GM12878 (cell line): ENCODE results near the gene SIK2. TPM values are rescaled to one million over a fixed set of nuclear protein-coding genes. Genes with fewer than 3 reads are reported as not detected.

Experiments
- ATAC-seq: fragments of 200-7000 bp; cut with Tn5 transposase; 3 replicates; pipeline ENCODE4 v1.9.1; 2020; ENCODE audit warnings: mild to moderate bottlenecking, moderate library complexity
- BruUV-seq: library from RNA; stranded (reverse); fragments of 400-500 nt; replicated peaks from 2 replicates; lab custom pipeline; 2021; lab: Mats Ljungman, UMichigan
- CTCF ChIA-PET: fragments of 300-600 bp; sonication (Branson Sonifier 250); formaldehyde crosslinking; extraction: SDS; loops from one replicate; lab custom pipeline; 2021; ENCODE audit warnings: inconsistent platforms; lab: Yijun Ruan, JAX
- POLR2A ChIA-PET: fragments of 350-600 bp; formaldehyde crosslinking; extraction: SDS; loops from one replicate; lab custom pipeline; 2021; ENCODE audit warnings: inconsistent platforms; lab: Charles Lee
- RAD21 ChIA-PET: fragments of 300-600 bp; sonication (Branson Sonifier 250); formaldehyde crosslinking; loops from one replicate; lab custom pipeline; 2023; ENCODE audit warnings: antibody characterized with exemption; ENCODE audit not compliant: unreplicated experiment; lab: Charles Lee
- SMC1A ChIA-PET: fragments of 300-600 bp; sonication (Branson Sonifier 250); formaldehyde crosslinking; loops from one replicate; lab custom pipeline; 2023; ENCODE audit not compliant: unreplicated experiment, uncharacterized antibody; lab: Charles Lee
- DNase-seq: peaks from one replicate; pipeline ENCODE4 v3.0.0-alpha.2; 2011; ENCODE audit warnings: low read depth, low spot score
- FAIRE-seq: peaks from 3 replicates; lab custom pipeline; 2011; peaks lifted over from hg19 to GRCh38; lab: Jason Lieb, UNC
- H2AFZ ChIP-seq: 2 replicates; pipeline ENCODE4 v1.6.0; 2011; ENCODE audit warnings: low read depth, low read length, control low read depth; ENCODE audit not compliant: control insufficient read depth
- H3K27ac ChIP-seq: 2 replicates; pipeline ENCODE4 v1.5.1; 2011; ENCODE audit warnings: control low read depth; ENCODE audit not compliant: control insufficient read depth, insufficient read depth
- H3K27me3 ChIP-seq, 2 experiments: replicated peaks in 1 of 2; 2 replicates each; pipeline versions ENCODE4 v1.6.0 to v1.6.1; 2011; ENCODE audit warnings: low read length in 1 of 2; ENCODE audit not compliant: control insufficient read depth in 2 of 2, insufficient read depth in 2 of 2
- H3K36me3 ChIP-seq, 2 experiments: 2 replicates each; pipeline ENCODE4 v1.5.1; 2011; ENCODE audit warnings: low read length in 1 of 2; ENCODE audit not compliant: control insufficient read depth in 2 of 2, insufficient read depth in 2 of 2
- H3K4me1 ChIP-seq: 2 replicates; pipeline ENCODE4 v1.6.1; 2011; ENCODE audit warnings: mild to moderate bottlenecking, low read length, moderate library complexity, mixed read lengths; ENCODE audit not compliant: control insufficient read depth, insufficient read depth
- H3K4me2 ChIP-seq: 2 replicates; pipeline ENCODE4 v1.6.0; 2011; ENCODE audit warnings: control low read depth; ENCODE audit not compliant: control insufficient read depth, insufficient read depth
- H3K4me3 ChIP-seq: fragments of 200-600 bp; sonication (generic); 2 replicates; pipeline ENCODE4 v1.5.1; 2016
- H3K79me2 ChIP-seq: 2 replicates; pipeline ENCODE4 v1.6.0; 2011; ENCODE audit warnings: low read length; ENCODE audit not compliant: control insufficient read depth, insufficient read depth
- H3K9ac ChIP-seq: 2 replicates; pipeline ENCODE4 v1.8.0; 2011; ENCODE audit warnings: low read length, control low read depth, mixed read lengths; ENCODE audit not compliant: control insufficient read depth, insufficient read depth
- H3K9me3 ChIP-seq: replicated peaks from 3 replicates; pipeline ENCODE4 v1.5.1; 2011; ENCODE audit warnings: mild to moderate bottlenecking, low read length; ENCODE audit not compliant: control insufficient read depth, insufficient read depth
- H4K20me1 ChIP-seq: 2 replicates; pipeline ENCODE4 v1.6.0; 2011; ENCODE audit not compliant: control insufficient read depth, insufficient read depth
- CHD1 ChIP-seq: IDR thresholded peaks from 2 replicates; pipeline ENCODE4 v1.6.1; 2012; ENCODE audit warnings: low read depth, low read length, improper control_type of control experiment
- EED ChIP-seq: sonication (generic); IDR thresholded peaks from 2 replicates; pipeline ENCODE4 v1.6.1; 2016; ENCODE audit warnings: antibody characterized with exemption, low read depth
- ETV6 ChIP-seq, 2 experiments: fragments of 450-650 bp in 1 of 2; IDR thresholded peaks in 1 of 2; conservative IDR thresholded peaks in 1 of 2; 2 replicates each; pipeline ENCODE4 v1.6.1; 2014; ENCODE audit warnings: antibody characterized with exemption in 1 of 2, borderline replicate concordance in 1 of 2, low read depth in 1 of 2, mild to moderate bottlenecking in 1 of 2, moderate library complexity in 1 of 2
- IKZF1 ChIP-seq: fragments of 450-650 bp; conservative IDR thresholded peaks from 2 replicates; pipeline ENCODE4 v1.6.1; 2017; ENCODE audit warnings: antibody characterized with exemption, mild to moderate bottlenecking
- NR2C2 ChIP-seq: IDR thresholded peaks from 2 replicates; pipeline ENCODE4 v1.6.1; 2011; ENCODE audit warnings: borderline replicate concordance, low read depth; ENCODE audit not compliant: control insufficient read depth, insufficient read length
- POLR2AphosphoS5 ChIP-seq: IDR thresholded peaks from 2 replicates; pipeline ENCODE4 v1.6.1; 2011; ENCODE audit warnings: mild to moderate bottlenecking, low read length, inconsistent platforms
- POU2F2 ChIP-seq: IDR thresholded peaks from 3 replicates; pipeline ENCODE4 v1.6.1; 2011; ENCODE audit warnings: low read depth, mild to moderate bottlenecking, low read length, borderline replicate concordance
- PRDM15 ChIP-seq: fragments of 450-650 bp; formaldehyde crosslinking; IDR thresholded peaks from 2 replicates; pipeline ENCODE4 v1.4.0; 2020; ENCODE audit warnings: mild to moderate bottlenecking, moderate library complexity
- RAD21 ChIP-seq: IDR thresholded peaks from 2 replicates; pipeline ENCODE4 v1.6.1; 2011; ENCODE audit warnings: mild to moderate bottlenecking, low read depth, low read length, moderate library complexity; ENCODE audit not compliant: insufficient read depth
- SMAD1 ChIP-seq: fragments of 450-650 bp; IDR thresholded peaks from 2 replicates; pipeline ENCODE4 v1.6.1; 2018; ENCODE audit warnings: mild to moderate bottlenecking, low read depth; ENCODE audit not compliant: partially characterized antibody
- SPI1 ChIP-seq: IDR thresholded peaks from 2 replicates; pipeline ENCODE4 v1.6.1; 2011; ENCODE audit warnings: low read depth, mild to moderate bottlenecking, low read length, moderate library complexity, borderline replicate concordance; ENCODE audit not compliant: insufficient read depth
- SUZ12 ChIP-seq: fragments of 200-600 bp; sonication (generic); IDR thresholded peaks from one replicate; pipeline ENCODE4 v1.6.1; 2018; ENCODE audit warnings: antibody characterized with exemption, mild to moderate bottlenecking; ENCODE audit not compliant: unreplicated experiment
- YBX1 ChIP-seq: fragments of 450-650 bp; IDR thresholded peaks from 2 replicates; pipeline ENCODE4 v1.6.1; 2016; ENCODE audit warnings: antibody characterized with exemption
- ZNF207 ChIP-seq: fragments of 450-650 bp; IDR thresholded peaks from 2 replicates; pipeline ENCODE4 v1.6.1; 2014; ENCODE audit warnings: antibody characterized with exemption, mild to moderate bottlenecking, borderline replicate concordance
- ZZZ3 ChIP-seq: IDR thresholded peaks from 2 replicates; pipeline ENCODE4 v1.6.1; 2011; ENCODE audit warnings: low read depth; ENCODE audit not compliant: control insufficient read depth, insufficient read length
- WGBS: methylation state at CpG from one replicate; pipeline ENCODE4 v1.1.6; 2016; ENCODE audit warnings: low lambda C conversion rate; ENCODE audit not compliant: insufficient replicate concordance, insufficient coverage; ENCODE audit errors: missing lambda C conversion rate; 5-methylcytosine and 5-hydroxymethylcytosine counted together
- in situ Hi-C: fragments of 300-500 bp; cut with MboI; formaldehyde crosslinking; loops from 9 replicates; pipeline ENCODE4 v1.14.3; 2018; ENCODE audit warnings: mixed read lengths
- intact Hi-C: fragments of 100-400 bp; cut with micrococcal nuclease; formaldehyde crosslinking; loops from one replicate; pipeline ENCODE4 v1.14.2; 2022; ENCODE audit not compliant: unreplicated experiment
- polyA plus RNA-seq, 11 experiments: library from polyadenylated mRNA; depleted of rRNA in 4 of 11; unstranded in 6 of 11; stranded (reverse) in 5 of 11; fragments of >200 nt; fragmentation: Nextera tagmentation in 4 of 11; fragmentation: Illumina TruSeq in 1 of 11; extraction: Ambion mirVana in 4 of 11; extraction: Trizol in 1 of 11; gene quantifications; 1 replicate in 1 of 11; 2 replicates in 10 of 11; pipeline versions ENCODE4 v1.2.1 to v1.2.3, GENCODE V29; 2011 to 2016; ENCODE audit warnings: inconsistent platforms in 2 of 11, missing spikeins in 2 of 11, low read depth in 1 of 11
- total RNA-seq, 4 experiments: library from RNA; depleted of rRNA in 3 of 4; stranded (reverse); fragments of >200 nt in 3 of 4; fragmentation: Illumina TruSeq in 1 of 4; extraction: Trizol in 1 of 4; gene quantifications; 2 replicates each; pipeline versions ENCODE4 v1.2.1 to v1.2.3, GENCODE V29; 2013 to 2021
- TF ChIP-seq, protein P1 (sequence below), 3 experiments: IDR thresholded peaks in 2 of 3; conservative IDR thresholded peaks in 1 of 3; 2 replicates each; pipeline ENCODE4 v1.5.1; 2011; ENCODE audit warnings: low read depth in 3 of 3, low read length in 3 of 3, mild to moderate bottlenecking in 3 of 3, control low read depth in 2 of 3, moderate library complexity in 2 of 3, inconsistent platforms in 1 of 3, mixed read lengths in 1 of 3; ENCODE audit not compliant: control insufficient read depth in 2 of 3, insufficient read depth in 1 of 3; ENCODE audit errors: extremely low read depth in 1 of 3

Gene SIK2
- total and polyA plus RNA-seq, 10 of the 15 experiments (the other 5 are each of a cell fraction or from before 2014, with no cell fraction given), result 0.97 to 14.2 (median 4.5) TPM

DNA sequence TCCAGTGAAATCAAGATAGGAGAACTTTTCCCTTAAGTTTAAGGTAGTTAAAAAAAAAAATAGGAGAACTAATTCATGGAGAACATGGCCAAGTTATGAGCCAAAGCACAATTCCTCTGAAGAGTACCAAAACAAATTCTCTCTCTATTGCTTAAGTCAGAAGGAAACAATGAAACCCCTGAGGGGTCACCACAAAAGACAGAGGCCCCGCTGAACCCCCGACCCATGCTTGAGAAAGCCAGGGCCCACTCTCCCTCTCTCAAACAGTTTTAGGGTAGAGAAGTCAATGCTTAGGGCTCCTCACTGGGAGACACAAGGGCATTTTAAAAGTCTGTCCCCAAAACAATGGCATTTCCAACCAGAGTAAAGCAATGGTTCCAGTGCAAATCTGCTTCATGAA is 137.1 kb downstream of the SIK2 start:
- intact Hi-C loops (no loop called here), in situ Hi-C loops (no loop called here)
- CTCF ChIA-PET, result no interaction called here
- H3K4me1 ChIP-seq, result peaks cover 5% of the 10 kb centered on the region; the same call in 1 of the 2 replicates
- no peaks in the 10 kb centered on the region for H3K79me2 ChIP-seq
- H3K9me3 ChIP-seq, result no peaks in the 10 kb centered on the region
- WGBS, result 100% methylated on average over 2 of the region's 2 CpGs
- no peak overlapping the region for H3K9ac ChIP-seq
- TF ChIP-seq EED, result no peak
- no peak for TF ChIP-seq SMAD1
- no peak for TF ChIP-seq POLR2AphosphoS5
- no peak for TF ChIP-seq YBX1
- no peak for TF ChIP-seq SPI1
- TF ChIP-seq ETV6 (conservative IDR thresholded peaks at IDR 0.05 in 1 of 2, IDR thresholded peaks at IDR 0.05 in 1 of 2; ENCODE audit: borderline replicate concordance in 1 of 2, low read depth in 1 of 2), result no peak
- no peak for TF ChIP-seq SUZ12
- no peak for TF ChIP-seq RAD21
- no peak for TF ChIP-seq ZZZ3
- TF ChIP-seq IKZF1, result no peak
- no peak for TF ChIP-seq ZNF207
- no peak for TF ChIP-seq PRDM15 (CRISPR knock-in tag)
- TF ChIP-seq POU2F2, result no peak
- TF ChIP-seq CHD1, result no peak
- TF ChIP-seq, protein P1, sequence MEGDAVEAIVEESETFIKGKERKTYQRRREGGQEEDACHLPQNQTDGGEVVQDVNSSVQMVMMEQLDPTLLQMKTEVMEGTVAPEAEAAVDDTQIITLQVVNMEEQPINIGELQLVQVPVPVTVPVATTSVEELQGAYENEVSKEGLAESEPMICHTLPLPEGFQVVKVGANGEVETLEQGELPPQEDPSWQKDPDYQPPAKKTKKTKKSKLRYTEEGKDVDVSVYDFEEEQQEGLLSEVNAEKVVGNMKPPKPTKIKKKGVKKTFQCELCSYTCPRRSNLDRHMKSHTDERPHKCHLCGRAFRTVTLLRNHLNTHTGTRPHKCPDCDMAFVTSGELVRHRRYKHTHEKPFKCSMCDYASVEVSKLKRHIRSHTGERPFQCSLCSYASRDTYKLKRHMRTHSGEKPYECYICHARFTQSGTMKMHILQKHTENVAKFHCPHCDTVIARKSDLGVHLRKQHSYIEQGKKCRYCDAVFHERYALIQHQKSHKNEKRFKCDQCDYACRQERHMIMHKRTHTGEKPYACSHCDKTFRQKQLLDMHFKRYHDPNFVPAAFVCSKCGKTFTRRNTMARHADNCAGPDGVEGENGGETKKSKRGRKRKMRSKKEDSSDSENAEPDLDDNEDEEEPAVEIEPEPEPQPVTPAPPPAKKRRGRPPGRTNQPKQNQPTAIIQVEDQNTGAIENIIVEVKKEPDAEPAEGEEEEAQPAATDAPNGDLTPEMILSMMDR (IDR thresholded peaks at IDR 0.05 in 2 of 3, conservative IDR thresholded peaks at IDR 0.05 in 1 of 3; ENCODE audit: control insufficient read depth in 2 of 3, extremely low read depth in 1 of 3, insufficient read depth in 1 of 3, low read depth in 3 of 3, low read length in 3 of 3), result no peak
- TF ChIP-seq NR2C2, result no peak
- RAD21 ChIA-PET, result interaction anchor here (0.8 to 1.3 kb wide), 2 partner anchors 27 to 44 kb away, joined by 3 read pairs; no protein-coding TSS in a partner anchor
- FAIRE-seq (no peak), DNase-seq (no peak), ATAC-seq (no peak)
- H3K36me3 ChIP-seq, result peaks cover 9 to 38% of the 10 kb centered on the region in 2 experiments
- H3K4me3 ChIP-seq, result no peak overlapping the region
- no peak overlapping the region for H3K4me2 ChIP-seq
- no peaks in the 10 kb centered on the region for H4K20me1 ChIP-seq
- SMC1A ChIA-PET, result interaction anchor here (1.1 to 1.4 kb wide), 2 partner anchors 26 to 42 kb away, joined by 3 to 4 read pairs; no protein-coding TSS in a partner anchor
- POLR2A ChIA-PET, result no interaction called here
- BruUV-seq, result no TSS peak
- H3K27ac ChIP-seq, result no peak overlapping the region
- H3K27me3 ChIP-seq, result no peaks in the 10 kb centered on the region
- no peak overlapping the region for H2AFZ ChIP-seq
